GM12874 (cell line): Measurements from ENCODE around the gene MLC1.

Source experiments
- CTCF ChIP-seq: IDR thresholded peaks from 2 replicates; pipeline ENCODE4 v1.5.1; 2011; ENCODE audit warnings: low read depth, mild to moderate bottlenecking, control low read depth, low read length, moderate library complexity; ENCODE audit not compliant: insufficient read depth

MLC1 gene

GRCh38 chr22:50081426-50082196 is 3.6 kb downstream of the MLC1 start:
- no peak for TF ChIP-seq CTCF

- no peak for TF ChIP-seq CTCF
Observed at GRCh38 chr22:50080077-50080465, 5.2 kb downstream of the MLC1 start.

- no peak for TF ChIP-seq CTCF
Observed at GRCh38 chr22:50078761-50079160, 6.5 kb downstream of the MLC1 start.

GRCh38 chr22:50078246-50078645 is 7.0 kb downstream of the MLC1 start:
- TF ChIP-seq CTCF: no peak

GRCh38 chr22:50076646-50077535 is 8.3 kb downstream of the MLC1 start:
- no peak for TF ChIP-seq CTCF

GRCh38 chr22:50074551-50075530 is 10.4 kb downstream of the MLC1 start:
- no peak for TF ChIP-seq CTCF

GRCh38 chr22:50074056-50074455 is 11.2 kb downstream of the MLC1 start:
- no peak for TF ChIP-seq CTCF
